NB4 (cell line): Measurements from ENCODE around the gene COL4A6.

Experiments used
- POLR2A ChIP-seq: IDR thresholded peaks from 2 replicates; pipeline ENCODE4 v1.6.1; 2011; ENCODE audit warnings: mild to moderate bottlenecking; ENCODE audit not compliant: insufficient read length; ENCODE audit errors: extremely low read depth
- TF ChIP-seq, protein P1 (sequence below): IDR thresholded peaks from one replicate; pipeline ENCODE4 v1.5.1; 2012; ENCODE audit warnings: low read depth, low read length
- TF ChIP-seq, protein P2 (sequence below): IDR thresholded peaks from 2 replicates; pipeline ENCODE4 v1.6.1; 2011; ENCODE audit warnings: low read depth, low read length

DNA sequence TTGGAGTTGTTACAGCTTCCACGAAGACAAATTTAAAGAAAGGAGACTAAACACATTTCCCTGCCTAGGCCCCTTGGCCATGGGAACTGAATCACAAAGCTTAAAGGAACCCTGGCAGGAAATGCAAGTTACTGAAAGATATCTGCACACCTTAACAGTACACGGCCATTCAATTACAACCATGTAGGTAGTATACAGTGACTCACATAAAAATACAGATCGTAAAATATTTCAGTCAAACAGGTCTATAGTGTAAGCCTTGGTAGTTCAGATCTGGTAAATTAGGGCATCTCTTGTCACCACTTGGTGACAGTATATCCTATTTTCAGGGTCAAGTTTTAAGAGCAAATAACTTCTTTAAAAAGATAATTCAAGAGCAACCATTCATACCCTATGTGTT, 234.7 kb downstream of the COL4A6 start:
- TF ChIP-seq, protein P1, sequence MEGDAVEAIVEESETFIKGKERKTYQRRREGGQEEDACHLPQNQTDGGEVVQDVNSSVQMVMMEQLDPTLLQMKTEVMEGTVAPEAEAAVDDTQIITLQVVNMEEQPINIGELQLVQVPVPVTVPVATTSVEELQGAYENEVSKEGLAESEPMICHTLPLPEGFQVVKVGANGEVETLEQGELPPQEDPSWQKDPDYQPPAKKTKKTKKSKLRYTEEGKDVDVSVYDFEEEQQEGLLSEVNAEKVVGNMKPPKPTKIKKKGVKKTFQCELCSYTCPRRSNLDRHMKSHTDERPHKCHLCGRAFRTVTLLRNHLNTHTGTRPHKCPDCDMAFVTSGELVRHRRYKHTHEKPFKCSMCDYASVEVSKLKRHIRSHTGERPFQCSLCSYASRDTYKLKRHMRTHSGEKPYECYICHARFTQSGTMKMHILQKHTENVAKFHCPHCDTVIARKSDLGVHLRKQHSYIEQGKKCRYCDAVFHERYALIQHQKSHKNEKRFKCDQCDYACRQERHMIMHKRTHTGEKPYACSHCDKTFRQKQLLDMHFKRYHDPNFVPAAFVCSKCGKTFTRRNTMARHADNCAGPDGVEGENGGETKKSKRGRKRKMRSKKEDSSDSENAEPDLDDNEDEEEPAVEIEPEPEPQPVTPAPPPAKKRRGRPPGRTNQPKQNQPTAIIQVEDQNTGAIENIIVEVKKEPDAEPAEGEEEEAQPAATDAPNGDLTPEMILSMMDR, result no peak
- TF ChIP-seq, protein P2, sequence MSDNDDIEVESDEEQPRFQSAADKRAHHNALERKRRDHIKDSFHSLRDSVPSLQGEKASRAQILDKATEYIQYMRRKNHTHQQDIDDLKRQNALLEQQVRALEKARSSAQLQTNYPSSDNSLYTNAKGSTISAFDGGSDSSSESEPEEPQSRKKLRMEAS, result no peak
- no peak for TF ChIP-seq POLR2A
